ENCODE measurements around the gene PLPPR5.
"Not testable (repeated sequence)": the region's sequence is repeated elsewhere in the genome, so short reads cannot be mapped to it uniquely, and the experiment has no call there.

The PLPPR5 gene

DNA sequence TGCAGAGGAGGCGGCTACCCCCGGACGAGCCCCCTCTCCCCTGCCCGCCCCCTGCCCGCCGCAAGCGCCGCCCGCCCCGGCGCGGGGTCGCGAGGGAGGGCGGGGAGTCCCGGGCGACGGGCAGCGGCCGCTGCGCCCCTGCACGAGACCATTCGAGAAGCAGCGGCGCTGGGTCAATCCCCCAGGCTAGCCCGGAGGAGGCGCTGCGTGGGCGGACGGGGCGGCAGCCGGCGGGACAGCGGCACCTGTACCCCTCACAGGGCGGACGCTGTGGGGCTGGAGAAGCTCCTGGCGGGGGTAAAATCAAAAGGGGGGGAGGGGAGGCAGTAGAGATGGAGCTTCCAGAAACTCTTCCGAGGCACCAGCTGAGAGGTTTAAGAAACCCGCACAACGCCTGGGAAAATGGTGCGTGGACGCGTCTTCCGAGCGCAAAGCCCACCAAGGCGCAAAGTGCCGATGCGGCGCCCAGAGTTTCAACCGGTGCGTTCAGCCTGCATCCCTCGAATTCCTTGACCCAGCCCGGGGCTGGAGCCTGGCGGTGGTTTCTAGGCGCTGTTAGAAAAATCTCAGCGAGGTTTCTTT is at the start of gene PLPPR5:
Gene PLPPR5 (minus strand): TSS at position 1 of the 582 bp plus-strand sequence. CDS start 190 bp downstream, outside the sequence.
- DNase-seq (ENCODE audit: low read depth): no peak

DNA sequence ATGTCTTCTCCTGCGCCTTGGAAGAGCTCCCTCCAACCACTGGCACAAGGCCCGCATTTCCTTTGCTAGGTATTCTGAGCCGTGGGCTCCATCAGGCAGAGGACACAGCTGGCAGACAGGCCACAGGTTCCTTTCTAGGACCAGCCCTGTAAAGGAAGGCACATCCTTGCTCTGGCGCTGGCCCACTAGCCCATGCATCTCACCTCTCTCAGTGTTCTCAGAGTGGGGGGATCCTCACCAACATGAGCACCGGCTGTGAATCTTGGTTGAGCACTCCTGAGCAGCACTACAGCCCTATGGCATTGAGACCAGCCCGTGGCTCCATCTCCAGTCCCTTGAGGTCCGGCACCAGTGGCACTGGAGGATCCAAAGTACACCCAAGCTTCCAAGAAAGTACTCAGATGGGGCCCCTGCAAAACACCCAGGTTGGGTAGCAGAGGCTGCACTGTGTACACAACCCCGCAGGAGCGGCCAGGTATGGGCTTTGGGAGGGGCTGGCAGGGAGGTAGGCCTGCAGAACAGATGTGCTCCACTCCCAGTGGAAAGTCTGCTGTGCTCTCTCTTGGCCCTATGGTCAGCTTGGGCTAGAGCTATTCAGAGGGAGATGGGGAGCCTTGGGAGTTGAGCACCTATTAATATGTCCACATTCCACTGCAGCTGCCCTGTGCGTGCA is 47.1 kb upstream of the PLPPR5 start:
- DNase-seq (ENCODE audit: low read depth): no peak

DNA sequence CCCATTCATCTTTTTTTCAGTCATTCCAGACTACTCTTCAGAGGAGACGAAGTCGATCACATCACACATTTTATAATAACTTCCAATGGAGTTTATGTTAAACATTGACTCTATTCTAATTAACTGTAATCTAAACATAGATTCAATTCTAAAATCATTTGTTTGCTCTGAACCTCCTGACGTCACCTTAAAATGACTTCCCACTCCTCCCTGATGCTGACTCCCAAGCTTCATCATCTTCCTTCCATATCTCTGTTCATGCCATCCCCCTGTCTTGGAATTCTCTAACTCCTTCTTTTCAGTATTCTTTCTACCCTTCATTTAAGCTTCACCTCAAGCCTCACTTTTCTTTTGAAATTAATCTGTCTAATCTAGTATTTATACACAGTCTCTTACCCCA is 45.1 kb upstream of the PLPPR5 start:
- no peak for DNase-seq (ENCODE audit: low read depth)

DNA sequence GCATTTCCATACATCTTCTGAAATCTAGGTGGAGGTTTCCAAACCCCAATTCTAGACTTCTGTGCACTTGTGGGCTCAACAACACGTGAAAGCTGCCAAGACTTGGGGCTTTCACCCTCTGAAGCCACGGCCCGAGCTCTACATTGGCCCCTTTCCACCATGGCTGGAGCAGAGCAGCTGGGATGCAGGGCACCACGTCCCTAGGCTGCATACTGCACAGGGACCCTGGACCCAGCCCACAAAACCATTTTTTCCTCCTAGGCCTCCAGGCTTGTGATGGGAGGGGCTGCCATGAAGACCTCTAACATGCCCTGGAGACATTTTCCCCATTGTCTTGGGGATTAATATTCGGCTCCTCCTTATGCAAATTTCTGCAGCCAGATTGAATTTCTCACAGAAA is 32.1 kb upstream of the PLPPR5 start:
- DNase-seq (ENCODE audit: low read depth): not testable (repeated sequence)

DNA sequence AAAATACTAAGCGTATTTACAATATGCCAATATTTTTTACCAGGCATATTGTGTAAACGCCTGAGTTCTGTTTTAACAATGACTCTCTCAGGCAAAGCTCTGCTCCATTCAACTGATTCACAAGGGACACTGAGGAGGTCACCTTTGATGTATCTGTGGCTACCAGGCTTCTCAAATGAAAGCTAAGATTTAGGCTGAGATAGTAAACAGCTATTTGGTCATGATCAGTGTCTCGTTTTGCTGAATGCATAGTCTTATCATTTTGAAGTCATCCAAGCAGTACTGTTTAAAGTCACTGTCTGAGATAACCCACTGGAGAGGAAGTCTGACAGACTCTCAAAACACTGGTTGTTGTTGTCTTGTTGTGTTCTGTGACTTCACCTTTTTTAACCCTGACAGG is 13.7 kb upstream of the PLPPR5 start:
- no peak for DNase-seq (ENCODE audit: low read depth)

DNA sequence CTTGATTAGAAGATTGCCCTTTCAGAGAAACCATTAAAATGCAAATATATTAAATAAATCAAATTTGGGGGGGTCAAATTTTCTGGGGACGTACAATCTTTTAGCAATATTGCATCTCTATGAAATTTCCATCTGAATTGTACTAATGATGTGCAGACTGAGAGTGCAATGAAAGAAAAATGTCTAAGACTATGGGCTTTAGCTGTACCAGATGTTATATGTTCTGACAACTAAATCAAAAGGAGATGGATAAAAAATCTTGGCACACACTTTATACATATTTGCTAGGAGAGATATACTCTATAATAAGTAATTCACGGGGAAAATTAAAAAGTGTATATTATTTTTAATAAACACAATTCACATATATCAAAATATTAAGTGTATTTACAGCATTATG is 13.0 kb upstream of the PLPPR5 start:
- no peak for DNase-seq (ENCODE audit: low read depth)

DNA sequence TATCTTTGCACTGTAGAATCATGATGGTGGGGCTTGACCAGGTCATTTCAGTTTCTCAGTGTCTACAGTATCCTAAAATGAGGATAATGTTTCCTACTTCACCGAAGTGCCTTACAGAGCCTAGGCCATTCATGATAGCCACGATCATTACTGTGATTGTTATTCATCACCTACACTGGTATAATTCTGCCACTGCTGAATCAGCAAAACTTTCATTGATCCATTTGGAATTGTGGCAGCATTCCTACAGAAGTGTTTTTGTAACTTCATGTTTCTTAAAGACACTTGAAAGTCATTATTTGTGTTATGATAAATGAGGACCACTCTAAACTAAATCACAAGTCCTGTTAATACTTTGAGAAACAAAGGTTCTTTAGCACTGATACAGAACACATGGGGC is 6.0 kb upstream of the PLPPR5 start:
- DNase-seq (ENCODE audit: low read depth): no peak

- no peak for DNase-seq (ENCODE audit: low read depth)
Measured at GRCh38 chr1:99007366-99007765, 2.7 kb upstream of the PLPPR5 start.

GRCh38 chr1:99005537-99005942 is 879 bp upstream of the PLPPR5 start:
- DNase-seq (ENCODE audit: low read depth): no peak

GRCh38 chr1:99004254-99004860 is 304 bp downstream of the PLPPR5 start:
- DNase-seq (ENCODE audit: low read depth): peak; percentile 20

DNA sequence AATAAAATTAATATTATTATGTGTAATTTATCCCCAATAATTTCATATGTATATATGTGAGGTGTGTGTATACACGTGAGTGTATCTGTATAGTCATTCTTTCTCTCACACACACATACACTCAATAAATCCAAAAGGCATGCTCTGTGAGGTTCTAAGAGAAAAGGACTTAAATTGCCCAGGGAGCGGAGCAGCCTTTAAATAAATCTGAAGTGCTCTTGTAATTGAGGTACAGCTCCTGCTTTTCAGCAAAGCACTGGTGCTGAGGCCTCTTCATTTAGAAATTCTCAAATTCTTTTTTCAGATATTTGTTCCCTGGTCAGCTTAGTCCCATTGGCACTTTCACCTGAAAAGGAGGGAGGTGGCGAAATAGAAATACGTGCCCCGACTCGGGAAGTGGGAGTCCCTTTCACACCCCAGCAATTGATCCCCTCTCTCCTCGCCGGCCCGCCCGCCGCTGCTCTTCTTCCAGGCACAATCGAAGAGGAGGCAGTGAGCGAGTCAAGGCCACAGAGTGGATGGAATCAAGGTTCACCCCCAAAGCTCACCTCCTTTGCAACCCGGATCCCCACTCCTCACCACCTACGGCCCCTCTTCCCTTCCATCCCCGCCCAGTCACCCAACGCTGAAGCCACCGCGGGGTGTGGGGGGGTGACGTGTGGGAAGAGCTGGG is 944 bp downstream of the PLPPR5 start:
- no peak for DNase-seq (ENCODE audit: low read depth)

GRCh38 chr1:98992844-98993243 is 11.8 kb downstream of the PLPPR5 start:
- DNase-seq (ENCODE audit: low read depth): no peak

DNA sequence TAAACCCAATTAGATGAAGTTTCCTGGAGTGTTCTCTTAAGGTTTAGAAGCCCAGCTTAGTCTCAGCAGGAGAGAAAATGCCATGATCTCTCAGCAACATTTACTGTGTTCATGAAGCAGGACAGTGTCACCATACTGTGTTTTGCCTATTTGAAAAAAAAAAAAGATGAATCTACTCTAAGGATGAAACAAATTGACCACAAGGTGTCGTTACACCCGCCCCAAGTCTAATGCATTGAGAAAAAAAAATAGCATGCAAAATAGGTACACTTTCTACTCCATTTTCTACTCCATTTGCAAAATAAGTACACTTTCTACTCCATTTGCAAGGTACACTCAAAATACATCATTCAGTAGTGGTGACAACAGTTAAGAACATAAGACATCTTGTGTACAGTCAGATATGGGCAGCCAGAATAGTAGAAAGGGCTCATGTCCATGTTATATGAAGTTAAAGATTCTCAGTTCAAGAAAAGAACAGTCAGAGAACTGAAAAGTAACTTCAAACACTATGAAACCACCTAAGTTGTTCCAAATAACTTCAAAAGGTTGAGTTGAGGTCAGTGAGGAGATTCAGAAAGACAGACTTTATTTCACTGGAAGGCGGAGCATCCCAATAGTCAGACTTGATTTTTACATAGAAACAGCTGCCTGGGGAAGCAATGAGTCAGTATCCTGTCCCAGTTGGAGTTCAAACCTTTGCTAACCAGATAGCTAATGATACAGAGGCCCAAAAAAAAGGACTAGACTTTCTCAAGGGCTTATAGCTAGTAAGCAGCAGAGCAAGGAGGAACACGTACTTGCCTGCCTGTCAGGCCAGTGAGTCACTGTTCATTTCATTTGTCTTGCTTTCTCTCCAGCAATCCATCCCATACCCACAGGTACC is 13.3 kb downstream of the PLPPR5 start:
- no peak for DNase-seq (ENCODE audit: low read depth)

DNA sequence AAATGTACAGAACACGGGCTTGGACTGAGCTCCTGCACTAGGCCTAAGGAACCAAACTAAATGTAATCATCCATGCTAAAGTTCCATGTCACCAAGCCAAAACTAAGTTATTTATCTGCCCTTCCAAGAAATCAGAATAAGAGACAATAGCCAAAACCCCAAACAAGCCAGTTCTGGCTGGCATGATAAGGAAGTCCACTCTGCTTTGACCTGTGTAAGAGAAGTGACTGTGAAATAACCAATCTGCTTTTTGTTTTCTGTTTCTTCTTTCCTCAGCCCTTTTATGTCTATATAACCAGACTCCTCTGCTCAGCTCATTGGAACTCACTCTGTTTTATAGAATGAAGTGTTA is 15.1 kb downstream of the PLPPR5 start:
- DNase-seq (ENCODE audit: low read depth): no peak

- DNase-seq (ENCODE audit: low read depth): no peak
Measured at GRCh38 chr1:98988904-98989555, 15.6 kb downstream of the PLPPR5 start.

- no peak for DNase-seq (ENCODE audit: low read depth)
Measured at GRCh38 chr1:98985687-98986086, 19.0 kb downstream of the PLPPR5 start.

- no peak for DNase-seq (ENCODE audit: low read depth)
Measured at GRCh38 chr1:98981917-98982513, 22.6 kb downstream of the PLPPR5 start.

DNA sequence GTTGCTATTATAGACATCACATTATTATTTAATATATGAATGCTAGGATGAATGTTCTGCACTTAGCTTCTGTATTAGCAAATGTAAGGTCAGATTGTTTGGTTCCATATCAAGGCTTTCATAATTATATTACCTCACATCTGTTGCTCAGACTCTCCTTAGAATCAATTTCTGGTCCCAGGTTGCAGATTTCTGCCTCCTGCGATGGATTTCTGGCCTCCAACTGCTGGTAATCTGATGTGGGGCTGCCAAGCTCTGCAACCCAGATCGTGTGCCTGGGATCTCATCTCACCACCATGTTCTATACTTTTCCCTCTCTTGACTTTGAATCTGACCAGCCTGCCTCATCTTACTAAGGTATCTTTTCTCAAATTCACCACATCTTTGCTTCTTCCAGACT is 25.2 kb downstream of the PLPPR5 start:
- no peak for DNase-seq (ENCODE audit: low read depth)

- DNase-seq (ENCODE audit: low read depth): no peak
Measured at GRCh38 chr1:98975810-98976209, 28.9 kb downstream of the PLPPR5 start.

GRCh38 chr1:98975113-98975512 is 29.5 kb downstream of the PLPPR5 start:
- DNase-seq (ENCODE audit: low read depth): no peak

DNA sequence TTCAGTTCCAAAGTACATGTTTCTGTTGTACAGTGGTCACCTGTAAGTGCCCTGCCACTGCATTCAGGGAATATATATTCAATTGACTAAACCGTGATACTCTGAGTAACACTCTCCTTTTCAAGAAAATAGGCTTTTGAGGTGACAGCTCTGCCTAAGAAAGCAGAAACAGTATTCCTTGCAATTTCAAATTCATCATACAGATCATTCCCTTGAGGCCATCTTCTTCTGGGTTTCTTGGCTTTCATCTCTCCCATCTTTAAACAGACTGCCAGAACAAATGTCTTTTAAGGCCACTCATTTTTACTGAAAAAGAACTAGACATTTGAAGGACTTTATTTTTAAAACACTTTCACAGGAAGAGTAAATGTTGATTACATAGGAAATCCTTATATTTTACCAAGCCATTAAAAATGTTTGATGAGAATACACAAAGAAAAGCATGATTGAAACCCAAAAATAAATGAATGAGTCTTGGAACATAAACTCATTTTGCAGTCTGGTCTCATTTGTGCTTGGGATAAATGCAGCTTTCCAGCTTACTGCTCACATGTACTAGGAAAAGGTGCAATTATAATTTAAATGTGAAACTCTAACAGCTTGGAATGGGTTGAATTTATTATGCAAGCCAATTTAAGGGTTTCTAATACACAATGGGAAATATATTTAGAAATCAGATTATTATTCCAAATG is 34.7 kb downstream of the PLPPR5 start:
- no peak for DNase-seq (ENCODE audit: low read depth)
